SK-N-MC (cell line): ENCODE data around the gene BICD2.
A peak's percentile ranks its signal among the peaks of the same experiment; 100 is the strongest.

Source experiments
- DNase-seq: peaks from one replicate; pipeline ENCODE4 v3.0.0-alpha.2; 2011; ENCODE audit warnings: low read depth, low spot score
- H3K27ac ChIP-seq: fragments of 200-600 bp; sonication (generic); 2 replicates; pipeline ENCODE4 v1.5.1; 2016; ENCODE audit warnings: mixed run types
- H3K36me3 ChIP-seq: fragments of 200-600 bp; sonication (generic); 2 replicates; pipeline ENCODE4 v1.6.1; 2017; ENCODE audit warnings: antibody characterized with exemption, low read length, mixed read lengths; ENCODE audit not compliant: insufficient read depth
- H3K4me3 ChIP-seq: fragments of 200-600 bp; sonication (generic); 2 replicates; pipeline ENCODE4 v1.5.1; 2016
- H3K9ac ChIP-seq: fragments of 200-600 bp; sonication (generic); 2 replicates; pipeline ENCODE4 v1.8.0; 2017; ENCODE audit warnings: mixed run types, mixed read lengths; ENCODE audit not compliant: insufficient read length
- H3K9me3 ChIP-seq: fragments of 200-600 bp; sonication (generic); 2 replicates; pipeline ENCODE4 v1.6.1; 2017; ENCODE audit warnings: low read depth, mild to moderate bottlenecking, antibody characterized with exemption, low read length, moderate library complexity, mixed read lengths
- EZH2 ChIP-seq: fragments of 200-600 bp; sonication (generic); IDR thresholded peaks from one replicate; pipeline ENCODE4 v1.6.1; 2017; ENCODE audit warnings: antibody characterized with exemption
- FOXP2 ChIP-seq: optimal IDR thresholded peaks from 2 replicates; pipeline ENCODE3; 2011; ENCODE audit warnings: mild to moderate bottlenecking, moderate library complexity; ENCODE audit not compliant: insufficient read depth; ENCODE audit errors: extremely low read length, control extremely low read depth
- POLR2AphosphoS5 ChIP-seq: IDR thresholded peaks from 2 replicates; pipeline ENCODE4 v1.6.1; 2012; ENCODE audit warnings: mild to moderate bottlenecking, low read depth, low read length, borderline replicate concordance

BICD2 gene

GRCh38 chr9:92795598-92796336 lies 31.1 kb upstream of the BICD2 start:
- no peak overlapping the region for H3K9ac ChIP-seq
- no peak overlapping the region for H3K4me3 ChIP-seq
- no peak for DNase-seq
- H3K27ac ChIP-seq, result no peak overlapping the region
- no peaks in the 10 kb centered on the region for H3K36me3 ChIP-seq
- TF ChIP-seq EZH2 (no peak), FOXP2 (no peak), POLR2AphosphoS5 (no peak)
- no peaks in the 10 kb centered on the region for H3K9me3 ChIP-seq

GRCh38 chr9:92795000-92795399 lies 30.4 kb upstream of the BICD2 start:
- Histone ChIP-seq H3K36me3 (no peaks in the 10 kb centered on the region), H3K9ac (no peak overlapping the region), H3K9me3 (no peaks in the 10 kb centered on the region), H3K4me3 (no peak overlapping the region), H3K27ac (no peak overlapping the region)
- DNase-seq, result no peak
- TF ChIP-seq POLR2AphosphoS5 (no peak), FOXP2 (no peak), EZH2 (no peak)

- Histone ChIP-seq H3K9ac (no peak overlapping the region), H3K4me3 (no peak overlapping the region), H3K9me3 (no peaks in the 10 kb centered on the region), H3K27ac (no peak overlapping the region), H3K36me3 (no peaks in the 10 kb centered on the region)
- no peak for TF ChIP-seq FOXP2
- TF ChIP-seq EZH2, result no peak
- TF ChIP-seq POLR2AphosphoS5, result no peak
- DNase-seq, result no peak
Observed at GRCh38 chr9:92794426-92794825, 29.8 kb upstream of the BICD2 start.

GRCh38 chr9:92790542-92791527 lies 26.2 kb upstream of the BICD2 start:
- Histone ChIP-seq H3K9me3 (no peaks in the 10 kb centered on the region), H3K4me3 (no peak overlapping the region), H3K36me3 (no peaks in the 10 kb centered on the region), H3K9ac (no peak overlapping the region), H3K27ac (no peak overlapping the region)
- TF ChIP-seq POLR2AphosphoS5 (no peak), EZH2 (no peak), FOXP2 (no peak)
- peak; percentile 10 for DNase-seq

- TF ChIP-seq FOXP2 (no peak), POLR2AphosphoS5 (no peak), EZH2 (no peak)
Observed at GRCh38 chr9:92786298-92786697, 21.7 kb upstream of the BICD2 start.

GRCh38 chr9:92781899-92782298 lies 17.3 kb upstream of the BICD2 start:
- TF ChIP-seq EZH2 (no peak), POLR2AphosphoS5 (no peak), FOXP2 (no peak)
- Histone ChIP-seq H3K4me3 (no peak overlapping the region), H3K36me3 (no peaks in the 10 kb centered on the region), H3K9me3 (no peaks in the 10 kb centered on the region), H3K27ac (no peak overlapping the region), H3K9ac (no peak overlapping the region)
- no peak for DNase-seq

More at GRCh38 chr9:92786298-92786697, 21.7 kb upstream of the BICD2 start:
- no peak for DNase-seq
- H3K27ac ChIP-seq, result no peak overlapping the region
- H3K9me3 ChIP-seq, result no peaks in the 10 kb centered on the region
- H3K36me3 ChIP-seq, result no peaks in the 10 kb centered on the region
- H3K4me3 ChIP-seq, result no peak overlapping the region
- H3K9ac ChIP-seq, result no peak overlapping the region

- H3K9me3 ChIP-seq, result no peaks in the 10 kb centered on the region
- no peak for DNase-seq
- no peak overlapping the region for H3K4me3 ChIP-seq
- H3K27ac ChIP-seq, result no peak overlapping the region
- H3K9ac ChIP-seq, result no peak overlapping the region
- no peaks in the 10 kb centered on the region for H3K36me3 ChIP-seq
- TF ChIP-seq POLR2AphosphoS5 (no peak), FOXP2 (no peak), EZH2 (no peak)
Observed at GRCh38 chr9:92780206-92780605, 15.6 kb upstream of the BICD2 start.

GRCh38 chr9:92775466-92775865 lies 10.8 kb upstream of the BICD2 start:
- no peak for DNase-seq
- Histone ChIP-seq H3K9me3 (no peaks in the 10 kb centered on the region), H3K4me3 (no peak overlapping the region), H3K9ac (no peak overlapping the region), H3K36me3 (no peaks in the 10 kb centered on the region), H3K27ac (no peak overlapping the region)
- TF ChIP-seq FOXP2 (no peak), POLR2AphosphoS5 (no peak), EZH2 (no peak)
